CD4-positive, alpha-beta T cell treated with Interferon alpha-2 for 1 hour (primary cell): ENCODE data around the gene ITPRIPL2.
A peak's percentile ranks its signal among the peaks of the same experiment; 100 is the strongest.

Experiments
- DNase-seq, 2 donors: peaks; one replicate each; pipeline ENCODE4 v3.0.0-alpha.2; 2020 to 2022

ITPRIPL2 gene

DNA sequence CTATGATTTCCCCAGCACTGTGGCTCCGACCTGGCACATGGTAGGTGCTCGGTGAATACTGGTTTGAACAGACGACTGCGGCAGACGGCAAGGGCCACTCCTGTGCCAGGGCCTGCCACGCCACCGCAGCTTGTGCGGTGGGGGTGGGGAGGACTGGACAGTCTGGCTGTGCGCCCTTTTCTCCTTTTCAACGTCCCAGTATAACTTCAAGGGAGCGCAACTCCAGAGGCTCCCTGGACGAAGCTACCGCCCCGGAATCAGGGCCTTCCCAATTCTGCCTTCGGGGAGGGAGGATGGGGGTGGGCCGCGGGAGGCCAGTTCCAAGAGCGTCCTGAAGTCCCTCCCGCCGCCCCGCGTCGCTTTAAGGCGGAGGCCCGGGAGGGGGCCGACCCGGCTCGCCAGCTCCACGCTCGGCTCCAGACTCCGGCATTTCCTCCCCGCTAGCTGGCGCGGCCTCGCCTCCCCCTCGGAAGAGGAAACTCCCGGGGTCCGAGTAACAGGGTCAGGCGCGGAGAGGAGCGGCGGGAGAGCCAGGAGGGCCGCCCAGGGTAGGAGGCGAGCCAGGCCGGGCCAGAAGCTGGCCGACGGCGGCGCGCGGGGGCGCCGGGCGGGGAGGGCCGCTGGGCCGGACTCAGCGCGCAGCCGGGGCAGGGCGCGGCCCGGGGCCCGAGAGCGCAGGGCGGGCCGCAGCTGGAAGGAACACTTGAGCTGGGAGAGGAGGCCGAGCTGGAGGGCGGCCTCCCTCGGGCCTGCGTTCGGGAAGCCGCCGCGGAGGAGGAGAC, at the start of gene ITPRIPL2:
ITPRIPL2 (plus strand) TSS at position 388 of the 782 bp plus-strand sequence. CDS start 498 bp downstream, outside the sequence.
- DNase-seq: peak in 1 of 2 donors; percentile 36

- DNase-seq: no peak
These were observed 46.8 kb upstream of the ITPRIPL2 start for GRCh38 chr16:19066988-19067348.

- DNase-seq: peak; percentile 99
These were observed 46.2 kb upstream of the ITPRIPL2 start, which contains the start of gene COQ7 for GRCh38 chr16:19067349-19068236. Gene COQ7, plus strand, starts transcription at chr16:19067614. Its CDS starts 51 bp downstream, at chr16:19067665.

- no peak for DNase-seq
These were observed 45.4 kb upstream of the ITPRIPL2 start for GRCh38 chr16:19068237-19068815.

GRCh38 chr16:19071811-19072777, 41.7 kb upstream of the ITPRIPL2 start:
- peak; percentile 51 to 62 for DNase-seq

DNA sequence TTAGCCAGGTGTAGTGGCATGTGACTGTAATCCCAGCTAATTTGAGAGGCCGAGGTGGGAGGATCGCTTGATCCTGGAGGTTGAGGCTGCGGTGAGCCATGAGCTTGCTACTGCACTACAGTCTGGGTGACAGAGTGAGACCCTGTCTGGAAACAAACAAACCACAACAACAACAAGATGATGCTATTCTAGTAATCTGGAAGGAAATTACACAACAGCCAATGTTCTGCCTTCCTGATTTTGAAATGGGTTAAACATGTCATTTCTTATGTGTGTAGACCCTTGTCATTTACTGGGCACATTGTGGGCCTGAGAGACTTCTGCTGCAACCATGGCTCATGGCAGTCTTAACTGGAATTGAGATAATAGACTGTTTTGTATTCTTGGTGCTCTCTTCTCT, 40.4 kb upstream of the ITPRIPL2 start:
- no peak for DNase-seq

GRCh38 chr16:19073863-19074262, 39.9 kb upstream of the ITPRIPL2 start:
- DNase-seq: no peak

DNA sequence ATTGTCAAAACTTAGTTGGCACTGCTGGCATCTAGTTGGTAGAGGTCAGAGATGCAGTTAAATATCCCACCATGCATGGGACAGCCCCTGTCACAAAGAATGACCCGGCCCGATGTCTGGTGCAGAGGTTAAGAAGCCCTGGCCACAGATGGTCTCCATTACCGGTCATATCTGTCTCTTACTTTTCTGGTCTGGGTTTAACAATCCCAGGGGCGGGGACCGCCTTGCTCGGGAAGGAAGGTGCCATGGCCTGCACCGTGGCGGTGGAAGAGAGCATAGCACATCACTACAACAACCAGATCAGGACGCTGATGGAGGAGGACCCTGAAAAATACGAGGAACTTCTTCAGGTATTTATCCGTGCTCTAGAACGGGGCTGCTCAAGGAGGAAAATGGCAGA, 38.3 kb upstream of the ITPRIPL2 start:
- no peak for DNase-seq

DNA sequence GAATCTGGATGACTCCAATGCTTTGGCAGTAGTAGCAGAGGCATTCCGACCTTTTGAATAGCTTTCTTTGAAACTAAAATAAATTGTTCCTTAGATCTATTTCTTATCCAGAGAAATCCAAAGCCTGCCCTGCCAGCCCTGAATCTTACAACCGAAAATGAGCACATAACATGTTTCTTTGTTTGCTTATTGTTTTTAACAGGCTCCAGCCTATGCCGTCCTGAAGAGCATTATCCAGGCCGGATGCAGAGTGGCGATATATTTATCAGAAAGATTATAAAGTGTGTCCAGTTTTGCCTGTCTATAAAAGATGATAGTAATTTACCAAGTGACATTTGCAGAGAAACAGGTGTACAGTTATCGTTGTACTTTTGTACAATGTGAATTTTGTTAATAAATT, 35.9 kb upstream of the ITPRIPL2 start:
- DNase-seq: no peak

DNA sequence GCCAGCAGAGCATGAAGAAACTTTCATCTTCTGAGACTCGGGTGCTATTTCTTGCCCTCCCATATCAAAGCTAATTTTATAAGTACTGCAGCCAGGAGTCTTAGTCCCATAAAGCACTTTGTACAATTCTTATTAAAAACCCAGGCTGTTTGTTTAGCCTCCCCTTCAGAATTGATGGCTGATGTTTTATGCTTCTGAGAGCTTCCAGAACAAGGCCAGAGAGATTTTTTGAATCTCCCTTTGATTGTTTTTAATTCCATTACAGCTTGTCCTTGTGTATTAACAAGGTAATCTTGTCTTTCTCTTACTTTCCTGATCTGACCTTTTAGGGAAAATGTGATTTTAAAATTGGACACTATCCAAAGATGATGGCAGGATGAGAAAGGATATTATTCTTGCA, 30.1 kb upstream of the ITPRIPL2 start:
- DNase-seq: no peak

- no peak for DNase-seq
These were observed 29.6 kb upstream of the ITPRIPL2 start for GRCh38 chr16:19084139-19084538.

- no peak for DNase-seq
These were observed 28.9 kb upstream of the ITPRIPL2 start for GRCh38 chr16:19084879-19085278.

DNA sequence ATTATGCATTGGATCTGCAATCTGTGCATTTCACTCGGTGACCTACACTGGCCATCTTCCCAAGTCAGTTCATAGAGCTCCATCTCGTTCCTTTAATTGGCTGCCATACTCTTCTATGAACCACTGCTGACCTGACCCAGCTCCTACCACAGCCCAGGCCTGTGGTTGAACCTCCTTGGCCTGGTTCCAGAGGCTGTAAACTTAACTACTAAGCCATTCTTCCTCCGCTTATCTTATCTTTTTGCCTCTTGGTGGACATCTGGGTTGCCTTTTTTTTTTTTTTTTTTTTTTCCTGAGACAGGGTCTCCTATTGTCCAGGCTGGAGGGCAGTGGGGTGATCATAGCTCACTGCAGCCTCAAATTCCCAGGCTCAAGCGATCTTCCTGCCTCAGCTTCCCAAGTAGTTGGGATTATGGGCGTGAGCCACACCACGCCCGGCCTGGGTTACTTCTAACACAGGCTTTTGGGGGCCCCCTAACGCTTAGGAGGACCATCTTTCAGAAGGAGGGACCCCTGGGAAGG, 28.0 kb upstream of the ITPRIPL2 start:
- no peak for DNase-seq

- DNase-seq: peak; percentile 77 to 80
These were observed 27.2 kb upstream of the ITPRIPL2 start for GRCh38 chr16:19086322-19087199.

GRCh38 chr16:19088341-19088916, 25.3 kb upstream of the ITPRIPL2 start:
- DNase-seq: no peak

GRCh38 chr16:19089410-19089955, 24.3 kb upstream of the ITPRIPL2 start:
- no peak for DNase-seq

GRCh38 chr16:19090916-19091315, 22.8 kb upstream of the ITPRIPL2 start:
- no peak for DNase-seq

GRCh38 chr16:19092653-19093410, 20.9 kb upstream of the ITPRIPL2 start:
- DNase-seq: no peak
